NCI-H1105 treated with DMSO at 0.1 percent for 48 hours (cell line): ENCODE measurements around the gene TMEM132D.

Source experiments
- DNase-seq: peaks from one replicate; lab custom pipeline; 2025; lab: John Stamatoyannopoulos, UW

Gene TMEM132D

DNA sequence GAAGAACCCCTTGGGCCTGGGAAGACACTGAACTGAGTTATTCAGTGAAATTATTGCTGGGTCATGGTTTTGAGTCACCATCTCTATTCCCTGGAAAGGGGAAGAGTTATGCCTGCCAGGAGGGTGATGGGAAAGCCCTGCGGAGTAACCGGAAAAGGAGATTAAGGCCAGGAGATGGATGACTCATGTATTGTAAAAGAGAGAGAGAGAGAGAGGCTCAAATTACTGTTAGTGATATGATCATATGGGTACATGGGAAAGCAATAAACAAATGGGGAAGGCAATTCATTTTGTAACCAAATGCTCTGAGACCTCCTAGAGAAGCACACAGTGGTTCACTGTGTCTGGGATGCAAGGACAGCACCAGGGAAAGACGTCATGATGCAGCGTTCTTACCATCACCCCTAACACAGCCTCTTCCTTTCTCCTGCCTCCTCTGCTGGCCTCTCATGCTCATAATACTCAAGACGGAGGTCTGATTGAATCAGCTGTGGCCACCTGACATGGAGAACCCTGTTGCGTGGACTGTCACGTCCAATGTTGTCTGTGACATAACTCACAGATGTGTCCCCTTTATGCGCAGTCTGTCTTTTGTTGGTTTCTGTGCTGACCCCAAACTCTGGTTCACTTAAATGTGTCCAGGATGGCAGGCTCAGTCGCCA lies 243.7 kb downstream of the TMEM132D start:
- DNase-seq, result peak; percentile 1

DNA sequence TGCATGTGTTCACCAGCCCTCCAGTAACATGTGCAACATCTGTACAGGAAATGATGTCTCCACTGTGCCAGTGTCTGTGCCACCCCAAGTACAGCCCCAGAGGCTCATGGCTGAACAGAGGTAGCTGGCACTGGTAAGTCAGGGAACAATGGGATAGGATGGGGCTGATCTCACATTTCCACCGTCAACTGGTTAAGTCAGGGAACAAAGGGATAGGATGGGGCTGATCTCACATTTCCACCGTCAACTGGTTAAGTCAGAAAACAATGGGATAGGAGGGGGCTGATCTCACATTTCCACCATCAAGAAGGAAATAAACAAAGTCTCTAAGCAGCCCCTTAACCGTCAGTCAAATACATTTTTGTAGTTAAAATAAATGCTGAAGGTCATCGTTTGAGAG lies 246.6 kb downstream of the TMEM132D start:
- DNase-seq, result no peak

- no peak for DNase-seq
These were observed 251.9 kb downstream of the TMEM132D start for GRCh38 chr12:129651951-129652350.

DNA sequence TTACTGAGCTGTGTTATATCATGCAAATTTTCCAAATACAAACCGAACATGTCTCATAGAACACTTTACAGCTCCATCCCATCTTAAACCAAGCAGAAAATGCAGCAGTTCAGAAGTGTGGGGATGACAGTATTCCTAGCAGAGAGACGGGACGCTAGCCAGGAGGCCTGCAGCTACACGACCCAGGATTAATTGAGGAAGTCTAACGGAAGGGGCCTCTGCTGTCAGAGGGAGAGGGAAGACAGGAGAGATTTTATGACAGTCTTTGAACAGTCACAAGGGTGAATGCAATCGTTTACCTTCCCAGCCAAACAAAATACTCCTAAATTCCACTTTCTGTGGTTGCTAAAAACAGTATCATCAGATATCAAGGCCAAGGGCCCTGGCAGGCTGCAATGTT lies 261.9 kb downstream of the TMEM132D start:
- no peak for DNase-seq

DNA sequence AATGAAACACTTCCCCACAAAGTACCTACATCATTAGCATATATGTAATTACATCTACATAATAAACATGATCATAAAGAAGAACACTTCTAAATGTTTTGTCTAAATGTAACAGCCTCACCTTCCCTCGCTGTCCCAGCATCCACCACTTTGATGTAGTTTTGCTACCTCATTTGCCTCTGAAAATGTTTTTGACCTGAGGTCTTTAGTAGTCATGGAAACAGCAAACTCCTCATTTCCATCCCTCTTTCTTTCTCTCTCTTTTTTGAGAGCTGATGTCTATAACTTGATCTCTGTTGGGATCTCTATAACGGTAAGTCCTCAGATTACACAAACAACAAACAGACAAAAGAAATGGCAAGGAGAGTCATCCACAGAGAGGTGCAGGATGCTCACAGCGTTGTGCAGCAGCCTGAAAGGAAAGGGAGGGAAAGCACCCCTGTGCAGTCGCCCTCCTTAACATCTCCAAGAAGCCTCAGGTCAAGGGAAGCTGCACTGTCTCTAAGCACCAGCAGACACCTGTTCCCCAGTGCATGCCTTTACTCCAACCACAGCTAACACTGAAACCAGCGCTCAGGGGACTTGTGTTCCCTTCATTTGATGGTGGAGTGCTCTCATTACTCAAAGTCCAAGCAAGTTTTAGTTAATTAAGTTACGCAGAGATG lies 268.7 kb downstream of the TMEM132D start:
- no peak for DNase-seq

- no peak for DNase-seq
These were observed 272.5 kb downstream of the TMEM132D start for GRCh38 chr12:129631316-129631715.

- DNase-seq, result no peak
These were observed 273.9 kb downstream of the TMEM132D start for GRCh38 chr12:129629901-129630300.

- no peak for DNase-seq
These were observed 281.3 kb downstream of the TMEM132D start for GRCh38 chr12:129622566-129622965.

DNA sequence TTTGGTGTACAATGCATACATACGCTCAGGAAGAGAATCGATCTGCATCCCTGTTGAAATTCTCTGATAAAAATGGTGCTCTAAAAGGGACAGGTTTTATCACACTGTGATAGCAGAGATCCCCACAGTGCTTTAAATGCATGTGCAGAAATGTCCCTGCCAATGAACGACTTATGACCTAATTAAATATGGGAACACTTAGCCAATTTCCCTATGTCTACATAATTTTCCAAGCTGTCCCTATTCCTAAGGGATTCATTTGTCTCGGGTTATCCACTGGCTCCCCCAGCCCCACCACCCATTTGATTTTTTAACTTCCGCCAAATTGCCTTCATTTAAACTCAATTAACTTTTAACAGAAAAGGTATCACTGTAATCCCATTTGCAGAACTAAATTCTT lies 284.6 kb downstream of the TMEM132D start:
- DNase-seq, result no peak

DNA sequence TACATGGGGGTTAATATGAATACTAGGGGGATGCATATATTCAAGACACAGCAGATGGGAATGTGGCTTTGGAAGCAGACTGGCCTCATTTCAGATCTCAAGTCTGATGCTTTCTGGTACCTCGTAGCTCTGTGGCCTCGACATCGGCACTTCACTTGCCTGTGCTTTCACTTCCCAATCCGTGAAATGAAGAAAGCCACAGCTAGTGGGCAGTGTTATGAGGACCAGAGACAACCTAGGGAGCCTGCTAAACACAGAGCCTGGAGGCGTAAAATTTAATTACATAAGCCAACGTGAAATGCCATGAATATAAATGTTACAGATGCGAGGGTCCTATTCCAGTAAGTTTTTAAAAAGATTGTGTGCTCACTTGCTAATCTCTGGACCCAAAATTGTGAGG lies 286.0 kb downstream of the TMEM132D start:
- no peak for DNase-seq

DNA sequence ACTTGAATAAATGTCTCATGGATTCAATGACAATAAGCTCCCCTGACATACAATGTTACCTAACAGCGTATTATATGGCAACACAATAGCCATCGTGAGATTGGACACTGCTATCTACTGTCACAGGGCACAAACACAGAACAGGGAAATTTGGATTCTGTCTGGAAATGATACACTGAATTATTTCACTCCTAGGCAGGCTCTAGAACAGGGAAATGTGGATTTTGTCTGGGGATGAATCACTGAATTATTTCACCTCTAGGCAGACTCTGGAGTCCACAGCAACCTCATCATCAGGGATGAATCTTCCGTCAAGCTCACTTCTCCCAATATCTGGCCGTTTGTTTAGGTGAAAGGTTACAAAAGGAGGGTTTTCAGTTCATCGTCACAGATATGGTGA lies 288.8 kb downstream of the TMEM132D start:
- DNase-seq, result no peak

GRCh38 chr12:129614221-129614885 lies 289.5 kb downstream of the TMEM132D start:
- no peak for DNase-seq

DNA sequence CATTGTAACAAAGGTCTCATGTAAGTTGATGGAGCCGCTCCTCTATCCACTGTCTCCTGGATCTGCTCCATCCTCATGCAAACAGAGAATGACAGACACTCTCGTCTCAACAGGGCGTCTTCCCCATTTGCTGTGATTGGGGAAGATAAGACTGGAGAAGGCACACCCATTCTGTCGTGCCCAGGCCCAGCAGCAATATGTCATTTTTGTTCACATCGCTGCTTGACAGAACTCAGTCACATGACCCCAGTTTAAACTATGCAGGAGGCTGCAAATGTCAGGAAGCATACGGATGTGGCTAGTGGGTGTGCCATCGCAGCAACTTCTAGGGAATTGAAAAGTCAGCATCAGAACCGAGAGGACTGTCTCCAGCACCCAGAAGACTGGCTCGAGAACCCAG lies 290.5 kb downstream of the TMEM132D start:
- no peak for DNase-seq

- peak; percentile 71 for DNase-seq
These were observed 293.2 kb downstream of the TMEM132D start for GRCh38 chr12:129610601-129611120.

- no peak for DNase-seq
These were observed 296.1 kb downstream of the TMEM132D start for GRCh38 chr12:129607756-129608155.

- DNase-seq, result no peak
These were observed 296.5 kb downstream of the TMEM132D start for GRCh38 chr12:129607301-129607700.

DNA sequence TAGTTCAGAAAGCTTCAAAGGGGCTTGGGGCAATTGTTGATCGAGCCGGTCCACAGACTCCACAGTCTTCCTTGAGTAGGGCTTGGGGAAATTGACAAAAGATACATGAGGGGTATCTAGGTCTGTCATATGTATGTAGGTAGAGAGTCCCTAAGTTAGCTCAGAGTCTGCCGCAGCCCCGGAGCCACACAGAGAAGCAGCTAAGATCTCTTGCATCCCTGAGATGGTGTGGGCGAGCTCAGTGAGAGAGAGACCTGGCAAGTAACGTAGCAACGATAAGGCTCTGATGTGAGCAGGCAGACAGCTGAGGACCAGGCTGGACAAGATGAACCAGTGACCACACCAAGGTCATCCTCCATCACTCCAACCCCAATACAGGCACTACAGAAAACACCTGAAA lies 297.6 kb downstream of the TMEM132D start:
- no peak for DNase-seq

DNA sequence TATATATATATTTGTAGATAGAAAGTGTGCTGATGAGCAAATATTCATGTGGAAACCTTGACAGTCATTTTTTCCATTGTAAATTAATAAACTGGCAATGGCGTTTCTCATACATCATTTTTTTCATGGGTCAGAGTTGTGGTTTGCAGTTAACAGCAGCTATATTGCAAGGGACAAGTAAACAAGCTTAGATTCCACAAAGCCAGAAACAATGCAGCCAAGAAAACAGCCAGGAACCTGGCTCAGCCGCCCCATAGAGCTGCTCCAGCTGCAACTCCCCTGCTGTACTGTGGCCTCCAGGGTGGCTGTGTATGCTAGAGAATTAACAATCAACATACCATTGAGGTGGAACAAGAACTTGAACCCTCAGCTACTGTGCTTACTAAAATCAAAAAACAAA lies 298.2 kb downstream of the TMEM132D start:
- no peak for DNase-seq

DNA sequence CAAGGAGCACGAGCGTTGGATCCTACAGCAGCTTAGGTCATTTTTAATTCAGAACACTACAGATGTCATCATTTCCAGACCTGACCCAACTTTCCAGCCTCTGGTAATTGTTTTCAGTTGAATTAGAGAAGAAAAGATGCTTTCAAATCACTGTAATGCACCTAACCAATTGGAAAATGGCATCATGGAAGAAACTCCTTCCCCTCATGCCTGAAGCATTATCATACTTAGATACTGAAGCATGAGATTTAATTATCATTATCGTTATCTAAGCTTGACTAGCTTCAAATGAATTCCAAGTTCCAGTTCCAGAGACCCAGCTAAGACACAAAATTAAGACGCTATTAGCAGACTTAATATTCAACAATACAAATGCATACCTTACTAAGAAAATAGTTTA lies 299.3 kb downstream of the TMEM132D start:
- no peak for DNase-seq

GRCh38 chr12:129599406-129599805 lies 304.4 kb downstream of the TMEM132D start:
- no peak for DNase-seq

DNA sequence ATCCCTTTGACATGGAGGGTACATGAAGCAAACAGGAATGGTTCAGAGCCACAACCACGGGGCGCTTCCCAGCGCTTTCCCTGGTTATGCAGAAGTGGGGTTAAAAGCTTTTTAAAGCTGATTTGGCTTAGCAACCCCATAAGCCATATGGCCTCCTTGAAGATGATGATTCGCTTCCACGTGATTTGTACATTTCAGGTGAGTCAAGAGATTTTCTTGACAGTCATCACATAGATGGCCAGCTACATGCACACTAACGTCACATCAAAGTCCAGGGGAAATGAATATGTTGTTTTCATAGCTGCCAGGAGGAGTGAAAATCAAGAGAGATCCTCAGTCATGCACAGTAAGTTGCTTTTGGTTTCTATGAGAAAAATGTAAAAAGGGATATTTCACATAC lies 309.7 kb downstream of the TMEM132D start:
- DNase-seq, result no peak

DNA sequence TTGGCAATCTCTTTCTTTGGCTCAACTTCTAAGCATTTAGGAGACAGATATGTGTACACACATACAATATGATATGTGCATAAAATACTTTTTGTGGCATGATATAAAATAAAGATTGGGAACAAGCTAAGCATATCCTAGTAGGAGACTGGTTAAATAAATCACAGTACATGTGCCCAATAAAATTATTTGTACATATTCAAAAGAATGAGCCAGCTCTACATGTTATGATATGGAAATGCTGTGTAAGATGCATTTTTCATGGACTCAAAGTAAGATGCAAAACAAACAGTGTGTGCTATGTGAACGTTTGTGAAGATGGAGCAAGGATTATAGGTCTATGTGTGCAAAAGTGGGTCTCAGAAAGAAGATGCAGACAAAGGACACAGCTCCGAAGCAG lies 311.4 kb downstream of the TMEM132D start:
- no peak for DNase-seq

DNA sequence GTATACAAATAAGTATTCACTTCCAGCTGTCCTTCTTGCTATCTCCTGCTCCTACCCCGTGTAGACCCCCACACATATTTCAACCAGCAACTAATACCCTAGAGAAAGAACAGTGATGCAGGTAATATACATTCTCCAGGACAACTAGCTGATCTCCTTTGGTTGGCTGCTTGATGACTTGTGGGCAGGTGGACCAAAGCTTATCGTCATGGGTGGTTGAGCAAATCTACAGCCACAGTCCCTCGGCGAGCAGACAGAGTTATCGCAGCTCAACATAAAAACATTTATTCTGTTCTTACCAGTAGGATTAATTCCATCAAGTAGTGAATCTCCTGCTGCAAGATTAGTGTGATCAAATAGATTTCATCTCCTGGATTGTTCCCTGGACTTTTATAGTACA lies 314.3 kb downstream of the TMEM132D start:
- DNase-seq, result no peak
